ENCODE measurements around the gene MAST3.

Gene MAST3

DNA sequence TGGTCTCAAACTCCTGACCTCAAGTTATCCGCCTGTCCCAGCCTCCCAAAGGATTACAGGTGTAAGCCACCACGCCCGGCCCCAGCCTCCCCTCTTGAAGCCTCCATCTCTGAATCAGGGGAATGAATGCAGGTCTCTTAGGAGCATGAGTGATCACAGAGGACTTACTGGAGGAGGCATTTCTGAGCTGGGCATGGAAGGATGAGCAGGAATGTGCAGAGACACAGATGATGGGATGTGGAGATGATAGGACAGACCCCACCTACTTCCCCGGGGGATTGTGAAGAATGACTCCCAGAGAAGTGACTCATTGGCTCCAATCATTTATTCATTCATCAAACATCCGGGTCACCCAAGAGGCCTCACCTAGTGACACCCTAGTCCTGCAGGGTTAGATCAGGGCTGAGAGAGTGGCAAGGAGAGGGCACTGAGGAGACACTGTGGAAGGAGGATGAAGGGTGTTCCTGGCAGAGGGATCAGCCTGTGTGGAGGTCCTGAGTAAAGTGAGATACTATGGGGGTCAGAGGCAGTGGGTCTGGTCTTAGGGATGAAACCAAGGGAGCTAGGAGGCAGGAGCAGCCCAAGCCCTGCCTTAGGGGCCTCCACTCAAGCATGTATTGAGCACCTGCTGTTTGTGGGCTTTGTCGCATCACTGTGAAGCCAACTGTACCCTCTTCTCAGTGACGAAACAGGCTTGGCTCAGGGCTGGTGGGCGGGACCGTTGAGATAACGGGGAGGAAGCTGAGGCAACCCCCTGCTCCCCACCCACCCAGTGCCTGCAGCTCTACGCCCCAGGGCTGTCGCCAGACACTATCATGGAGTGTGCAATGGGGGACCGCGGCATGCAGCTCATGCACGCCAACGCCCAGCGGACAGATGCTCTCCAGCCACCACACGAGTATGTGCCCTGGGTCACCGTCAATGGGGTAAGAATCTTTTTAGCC lies 79.1 kb downstream of the MAST3 start:
- Histone ChIP-seq H3K4me3 (peak overlapping the region in 7 of 10 experiments; percentile 70 to 96 (median 88); a peak in 12 of 20 replicates), H3K27me3 (peaks cover 0 to 8% (median 0%) of the 10 kb centered on the region in 11 experiments; a peak in 3 of 22 replicates), H4K20me1 (peaks cover 0 to 58% (median 34%) of the 10 kb centered on the region in 11 experiments; a peak in 15 of 22 replicates), H3K4me1 (peaks cover 73 to 94% (median 89%) of the 10 kb centered on the region in 10 experiments), H3K9me3 (replicated peaks in 1 of 11) (no peaks in the 10 kb centered on the region), H3K36me3 (peaks cover 0 to 51% (median 47%) of the 10 kb centered on the region in 11 experiments; a peak in 18 of 22 replicates), H3K9ac (peak overlapping the region in 6 of 11 experiments; percentile 34 to 91 (median 88); a peak in 11 of 22 replicates), H3K27ac (peak overlapping the region in 6 of 11 experiments; percentile 1 to 34 (median 25); a peak in 9 of 22 replicates), H3K4me2 (peak overlapping the region; percentile 22 to 100 (median 98); a peak in 19 of 22 replicates)
- TF ChIP-seq Cebpa-rat (IDR thresholded peaks at IDR 0.05): no peak

DNA sequence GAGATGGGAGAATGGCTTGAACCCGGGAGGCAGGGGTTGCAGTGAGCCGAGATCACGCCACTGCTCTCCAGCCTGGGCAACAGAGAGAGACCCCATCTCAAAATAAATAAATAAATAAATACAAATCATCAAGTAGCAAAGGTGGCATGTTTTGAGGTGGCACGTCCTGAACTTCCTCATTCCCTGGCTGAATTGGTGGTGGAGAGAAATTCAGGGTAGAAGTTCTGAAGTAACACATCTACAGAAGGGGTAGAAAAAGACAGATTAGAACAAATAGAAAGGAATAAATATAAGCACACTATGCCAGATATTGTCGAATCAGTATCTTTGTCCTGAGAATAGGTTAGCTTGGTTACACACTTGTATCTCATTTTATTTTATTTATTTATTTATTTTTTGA lies 82.4 kb downstream of the MAST3 start:
- Histone ChIP-seq H3K27me3 (no peaks in the 10 kb centered on the region; a peak in 1 of 22 replicates), H3K4me2 (peak overlapping the region; percentile 80 to 100 (median 89); a peak in 20 of 22 replicates), H4K20me1 (peaks cover 0 to 45% (median 25%) of the 10 kb centered on the region in 11 experiments; a peak in 15 of 22 replicates), H3K36me3 (peaks cover 0 to 77% (median 44%) of the 10 kb centered on the region in 11 experiments; a peak in 18 of 22 replicates), H3K9me3 (replicated peaks in 1 of 11) (no peaks in the 10 kb centered on the region), H3K27ac (peak overlapping the region in 9 of 11 experiments; percentile 83 to 93 (median 89); a peak in 17 of 22 replicates), H3K4me1 (peaks cover 44 to 86% (median 74%) of the 10 kb centered on the region in 10 experiments), H3K9ac (peak overlapping the region in 3 of 11 experiments; percentile 18 to 78 (median 73); a peak in 2 of 22 replicates), H3K4me3 (no peak overlapping the region)
- no peak for TF ChIP-seq Cebpa-rat (IDR thresholded peaks at IDR 0.05)

DNA sequence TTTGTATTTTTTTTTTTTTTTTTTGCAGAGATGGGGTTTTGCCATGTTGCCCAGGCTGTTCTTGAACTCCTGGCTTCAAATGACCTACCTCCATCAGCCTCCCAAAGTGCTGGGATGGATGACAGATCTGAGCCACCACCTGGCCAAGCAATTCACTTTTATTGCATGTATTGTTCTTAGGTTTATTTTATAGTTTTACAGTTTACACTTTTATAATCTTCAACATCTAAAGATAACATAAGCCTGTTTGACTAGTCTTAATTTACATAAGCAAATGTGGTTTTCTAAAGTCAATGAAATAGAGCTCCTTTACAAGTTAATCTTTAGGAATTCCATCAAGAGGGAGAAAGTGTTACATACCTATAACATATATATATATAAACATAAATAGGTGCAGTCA lies 86.0 kb downstream of the MAST3 start:
- peaks cover 24 to 50% (median 41%) of the 10 kb centered on the region in 10 experiments for H3K4me1 ChIP-seq
- no peaks in the 10 kb centered on the region for H3K27me3 ChIP-seq
- no peaks in the 10 kb centered on the region for H3K9me3 ChIP-seq (replicated peaks in 1 of 11)
- no peak overlapping the region for H3K9ac ChIP-seq
- H4K20me1 ChIP-seq: peaks cover 0 to 9% (median 0%) of the 10 kb centered on the region in 11 experiments; a peak in 3 of 22 replicates
- peaks cover 0 to 71% (median 15%) of the 10 kb centered on the region in 11 experiments; a peak in 16 of 22 replicates for H3K36me3 ChIP-seq
- TF ChIP-seq Cebpa-rat (IDR thresholded peaks at IDR 0.05): no peak
- H3K27ac ChIP-seq: no peak overlapping the region
- no peak overlapping the region for H3K4me2 ChIP-seq
- H3K4me3 ChIP-seq: no peak overlapping the region

DNA sequence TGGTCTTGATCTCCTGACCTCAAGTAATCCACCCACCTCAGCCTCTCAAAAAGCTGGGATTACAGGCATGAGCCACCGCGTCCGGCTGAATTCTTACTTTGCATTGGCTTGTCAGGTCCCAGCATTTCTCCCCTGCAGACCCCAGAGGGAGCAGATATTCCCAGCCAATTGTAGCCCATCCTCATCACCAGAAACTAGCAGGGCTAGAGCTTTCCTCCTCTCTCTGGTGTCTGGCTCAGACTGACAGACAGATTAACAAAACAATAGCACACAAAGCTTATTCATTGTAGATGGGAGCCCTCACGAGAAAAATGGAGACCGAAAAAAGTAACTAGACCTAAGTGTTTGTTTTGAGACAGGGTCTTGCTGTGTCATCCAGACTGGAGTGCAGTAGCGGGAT lies 88.0 kb downstream of the MAST3 start:
- Histone ChIP-seq H3K4me1 (peaks cover 15 to 37% (median 25%) of the 10 kb centered on the region in 10 experiments), H4K20me1 (no peaks in the 10 kb centered on the region; a peak in 1 of 22 replicates), H3K27ac (peak overlapping the region in 1 of 11 experiments; percentile 5; a peak in 2 of 22 replicates), H3K9ac (no peak overlapping the region), H3K36me3 (peaks cover 0 to 67% (median 6%) of the 10 kb centered on the region in 11 experiments; a peak in 7 of 22 replicates), H3K4me3 (no peak overlapping the region), H3K27me3 (no peaks in the 10 kb centered on the region), H3K4me2 (no peak overlapping the region), H3K9me3 (replicated peaks in 1 of 11) (no peaks in the 10 kb centered on the region)
- no peak for TF ChIP-seq Cebpa-rat (IDR thresholded peaks at IDR 0.05)

DNA sequence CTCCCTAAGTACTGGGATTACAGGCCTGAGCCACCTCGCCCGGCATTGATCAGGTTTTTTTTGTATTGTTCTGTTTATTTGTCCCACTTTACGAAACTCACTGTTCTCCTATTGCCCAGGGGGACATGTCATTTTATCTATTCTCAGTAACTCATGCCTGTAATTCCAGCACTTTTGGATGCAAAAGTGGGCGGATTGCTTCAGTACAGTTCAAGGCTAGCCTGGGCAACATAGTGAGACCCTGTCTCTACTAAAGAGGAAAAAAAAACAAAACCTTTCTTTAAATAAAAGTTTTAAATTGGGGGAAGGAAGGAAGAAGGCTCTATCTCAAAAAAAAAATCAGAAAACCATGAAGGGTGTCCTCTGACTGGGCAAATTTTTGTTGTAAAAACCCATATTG lies 92.7 kb downstream of the MAST3 start:
- Histone ChIP-seq H3K27me3 (no peaks in the 10 kb centered on the region), H3K9me3 (replicated peaks in 1 of 11) (no peaks in the 10 kb centered on the region), H3K9ac (peak overlapping the region in 2 of 11 experiments; percentile 34 to 86; a peak in 2 of 22 replicates), H3K4me3 (no peak overlapping the region), H3K36me3 (peaks cover 0 to 33% (median 0%) of the 10 kb centered on the region in 11 experiments; a peak in 7 of 22 replicates), H3K4me1 (peaks cover 28 to 41% (median 36%) of the 10 kb centered on the region in 10 experiments), H3K4me2 (peak overlapping the region in 3 of 11 experiments; percentile 88 to 95 (median 90); a peak in 4 of 22 replicates), H3K27ac (no peak overlapping the region), H4K20me1 (peaks cover 0 to 11% (median 0%) of the 10 kb centered on the region in 11 experiments; a peak in 5 of 22 replicates)
- TF ChIP-seq Cebpa-rat (IDR thresholded peaks at IDR 0.05): no peak

DNA sequence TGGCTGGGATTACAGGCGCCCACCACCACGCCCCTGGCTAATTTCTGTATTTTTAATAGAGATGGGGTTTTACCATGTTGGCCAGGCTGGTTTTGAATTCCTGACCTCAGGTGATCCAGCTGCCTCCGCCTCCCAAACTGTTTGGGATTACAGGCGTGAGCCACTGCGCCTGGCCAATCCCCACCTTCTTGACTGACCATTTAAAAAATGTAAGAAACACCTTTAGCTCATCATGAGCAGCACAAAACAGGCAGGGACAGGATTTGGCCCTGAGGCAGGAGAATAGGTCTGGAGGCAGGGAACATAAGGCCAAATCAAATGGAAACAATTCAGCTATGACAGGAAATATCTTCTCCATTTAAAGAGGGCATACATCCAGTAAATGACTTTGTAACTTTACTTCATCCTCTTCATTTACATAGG lies 94.1 kb downstream of the MAST3 start:
- Histone ChIP-seq H3K36me3 (peaks cover 5 to 30% (median 11%) of the 10 kb centered on the region in 11 experiments; a peak in 17 of 22 replicates), H3K4me3 (peak overlapping the region; percentile 56 to 81 (median 64); a peak in 19 of 20 replicates), H3K4me2 (peak overlapping the region; percentile 75 to 97 (median 90)), H3K27ac (peak overlapping the region; percentile 76 to 89 (median 84); a peak in 21 of 22 replicates), H3K9me3 (replicated peaks in 1 of 11) (no peaks in the 10 kb centered on the region), H3K9ac (peak overlapping the region; percentile 76 to 86 (median 80); a peak in 21 of 22 replicates), H3K27me3 (no peaks in the 10 kb centered on the region), H4K20me1 (peaks cover 0 to 18% (median 0%) of the 10 kb centered on the region in 11 experiments; a peak in 6 of 22 replicates), H3K4me1 (peaks cover 28 to 52% (median 47%) of the 10 kb centered on the region in 10 experiments)
- no peak for TF ChIP-seq Cebpa-rat (IDR thresholded peaks at IDR 0.05)

DNA sequence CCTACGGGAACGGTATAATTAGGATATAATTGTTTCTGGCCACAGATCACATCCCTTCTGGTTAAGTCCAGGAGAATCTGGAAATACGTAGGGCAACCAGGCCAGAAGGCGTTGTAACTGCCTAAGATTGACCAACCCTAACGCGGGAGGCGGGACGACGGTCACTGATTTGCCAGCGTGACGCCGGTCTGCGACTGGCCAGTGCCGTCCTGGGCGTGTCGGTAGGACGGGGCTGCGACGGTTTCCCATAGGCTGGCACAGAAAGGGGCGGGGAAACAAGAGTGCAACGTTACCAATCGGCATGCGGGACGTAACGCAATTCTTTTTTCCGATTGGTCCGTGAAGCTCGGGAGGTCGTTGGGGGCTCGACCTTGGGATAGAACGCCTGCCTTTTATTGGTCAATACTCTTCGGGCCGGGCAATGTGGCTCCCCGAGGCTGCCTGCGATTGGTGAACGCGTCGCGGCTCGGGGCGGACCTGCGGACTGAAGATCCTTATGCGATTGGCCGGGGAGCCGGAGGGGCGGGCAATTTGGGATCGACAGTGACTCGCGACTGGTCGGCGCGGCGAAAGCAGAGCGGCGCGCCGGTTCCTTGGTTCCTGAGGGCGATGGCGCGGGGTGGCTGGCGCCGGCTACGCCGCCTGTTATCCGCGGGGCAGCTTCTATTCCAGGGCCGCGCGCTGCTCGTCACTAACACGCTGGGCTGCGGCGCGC lies 95.3 kb downstream of the MAST3 start, which contains the start of gene MPV17L2:
Gene MPV17L2 (plus strand): TSS at position 546 of the 715 bp plus-strand sequence. CDS start 64 bp downstream, at position 610.
- Histone ChIP-seq H3K9ac (peak within 1 kb of the TSS; percentile 81 to 94 (median 85)), H3K4me3 (peak within 1 kb of the TSS; percentile 68 to 96 (median 84)), H3K36me3 (peaks cover 12 to 29% (median 18%) of the 10 kb centered on the region in 11 experiments), H3K27me3 (no peaks in the 10 kb centered on the region), H3K4me2 (peak within 1 kb of the TSS; percentile 85 to 100 (median 98)), H3K4me1 (peaks cover 28 to 52% (median 47%) of the 10 kb centered on the region in 10 experiments), H3K27ac (peak within 1 kb of the TSS; percentile 76 to 89 (median 84)), H4K20me1 (peaks cover 0 to 18% (median 0%) of the 10 kb centered on the region in 11 experiments; a peak in 5 of 22 replicates), H3K9me3 (replicated peaks in 1 of 11) (no peaks in the 10 kb centered on the region)
- TF ChIP-seq Cebpa-rat (IDR thresholded peaks at IDR 0.05): no peak
